ENCODE results near the gene CYB5R2. TPM values are rescaled to one million over a fixed set of nuclear protein-coding genes. Genes with fewer than 3 reads are reported as not detected.
A peak's percentile ranks its signal among the peaks of the same experiment; 100 is the strongest.
"Not testable (repeated sequence)": the region's sequence is repeated elsewhere in the genome, so short reads cannot be mapped to it uniquely, and the experiment has no call there.

The CYB5R2 gene
- total RNA-seq, 1 donor from 2014 or later: 4.9 TPM

DNA sequence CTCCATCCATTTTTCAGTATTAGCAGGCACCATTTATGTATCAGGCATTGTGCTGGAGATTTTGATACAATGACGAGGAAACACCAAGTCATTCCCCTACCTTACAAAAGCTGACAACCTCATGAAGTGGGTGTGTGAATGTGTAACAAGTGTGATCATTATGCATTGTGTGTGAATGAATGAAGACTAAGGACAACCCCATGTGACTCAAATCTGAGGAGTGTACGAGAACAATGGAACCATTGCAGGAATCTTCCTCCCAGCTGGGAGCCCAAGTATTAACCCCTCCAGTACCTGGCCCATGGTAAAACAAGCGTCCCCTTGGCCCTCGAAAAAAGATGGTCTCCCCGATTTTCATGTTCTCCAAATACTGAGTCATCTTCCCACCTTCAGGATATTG, 4.4 kb downstream of the CYB5R2 start:
- DNase-seq: no peak

DNA sequence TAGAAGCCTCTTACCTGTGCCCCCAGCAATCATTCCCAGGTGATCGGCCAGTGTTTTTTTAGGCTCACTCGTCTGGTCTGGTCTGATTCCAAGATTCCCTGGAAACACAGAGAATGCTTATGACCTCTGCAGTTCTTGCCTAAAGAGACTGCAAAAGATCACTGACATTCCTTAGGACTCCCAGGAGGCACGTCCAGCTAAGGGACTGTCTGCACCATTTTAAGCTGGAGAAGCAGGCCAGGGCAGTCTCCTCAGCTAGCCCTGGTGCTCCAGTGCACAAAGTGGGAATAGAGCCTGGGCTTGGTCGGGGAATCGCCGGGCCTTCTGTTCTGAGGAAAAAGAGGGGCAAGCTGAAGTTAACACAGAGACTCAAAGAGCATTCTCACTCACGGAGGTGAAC, 4.8 kb downstream of the CYB5R2 start:
- DNase-seq: no peak

DNA sequence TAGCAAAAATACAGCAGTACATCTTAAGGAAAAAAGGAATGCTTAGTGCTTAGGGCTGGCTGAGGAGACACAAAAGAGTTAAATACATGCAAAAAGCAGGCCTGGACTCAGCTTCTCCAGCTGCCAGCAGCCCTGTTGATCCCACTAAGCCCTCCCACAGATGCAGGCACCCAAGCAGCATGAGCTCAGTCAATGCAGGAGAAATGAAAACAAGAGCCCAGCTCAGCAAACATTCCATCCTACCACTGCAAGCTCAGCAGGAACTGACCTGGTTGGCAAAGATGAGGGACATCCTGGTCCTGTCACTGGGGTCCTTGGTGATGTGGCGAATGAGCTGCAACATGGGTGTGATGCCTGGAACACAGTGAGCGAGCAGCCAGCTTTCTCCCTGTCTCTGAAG, 5.8 kb downstream of the CYB5R2 start:
- peak; percentile 66 for DNase-seq

DNA sequence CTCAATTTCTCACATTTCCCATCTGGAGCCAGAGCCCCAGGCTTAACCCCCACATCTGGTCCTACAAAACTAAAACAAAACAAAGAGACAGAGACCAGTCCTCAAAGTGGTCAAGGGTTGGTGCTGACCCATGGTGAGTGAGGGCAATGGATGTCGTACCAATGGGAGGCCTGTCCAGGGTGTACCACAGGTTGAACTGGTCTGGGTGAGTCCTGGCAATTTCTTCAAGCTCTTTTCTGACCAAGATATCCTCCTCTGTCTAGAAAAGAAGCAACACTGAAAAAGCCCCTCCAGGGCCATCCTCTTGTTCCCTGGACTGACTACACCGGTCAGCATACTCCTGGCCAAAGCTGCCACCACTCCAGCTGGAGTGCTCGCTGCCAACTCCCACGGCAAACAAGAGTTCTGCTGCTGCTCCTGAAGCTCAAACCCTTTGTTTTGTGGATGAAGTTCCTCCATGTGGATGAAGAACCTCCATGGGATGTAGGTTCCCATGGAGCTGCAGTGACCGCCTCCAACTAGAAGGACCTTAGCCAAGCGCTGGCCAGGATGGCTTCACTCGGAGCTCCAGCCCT, 6.9 kb downstream of the CYB5R2 start:
- no peak for DNase-seq

DNA sequence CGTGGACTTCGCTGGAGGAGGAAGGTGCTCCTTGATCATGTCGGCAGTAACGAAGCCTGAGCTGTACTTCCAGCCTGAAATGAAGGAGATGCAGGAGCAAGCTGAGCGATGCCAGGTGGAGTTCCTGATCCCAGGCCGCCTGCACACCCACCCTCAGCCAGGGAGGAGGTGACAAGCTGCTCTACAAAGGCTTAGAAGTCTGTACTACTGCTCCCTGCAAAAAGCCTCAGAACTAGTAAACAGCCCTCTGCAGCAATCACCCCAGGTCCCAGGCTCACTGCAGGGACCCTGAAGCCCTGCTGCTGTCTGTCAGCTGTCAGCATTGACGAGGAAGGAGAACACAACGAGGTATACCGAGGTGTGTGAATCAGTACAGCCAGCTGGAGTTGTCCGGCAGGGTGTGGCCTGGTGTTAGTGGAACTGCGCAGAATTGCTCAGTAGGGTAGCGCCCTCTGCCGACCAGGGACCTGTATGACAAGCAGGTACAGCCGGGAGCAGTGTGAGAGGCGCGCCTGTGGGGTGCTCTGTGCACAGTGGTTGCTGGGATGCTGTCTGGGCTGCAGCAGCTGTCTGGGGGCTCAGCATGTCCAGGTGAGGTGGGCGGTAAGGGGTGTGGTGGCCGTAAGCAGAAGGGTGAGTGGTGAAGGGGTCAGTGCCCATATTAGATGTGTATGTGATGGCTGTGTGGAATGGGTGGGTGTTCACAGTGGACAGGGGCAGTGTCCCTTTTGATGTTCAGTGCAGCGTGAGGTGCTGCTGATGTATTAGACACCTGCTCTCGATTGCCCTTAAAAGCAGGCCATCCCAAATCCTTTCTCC, 7.6 kb downstream of the CYB5R2 start:
- peak; percentile 85 for DNase-seq

DNA sequence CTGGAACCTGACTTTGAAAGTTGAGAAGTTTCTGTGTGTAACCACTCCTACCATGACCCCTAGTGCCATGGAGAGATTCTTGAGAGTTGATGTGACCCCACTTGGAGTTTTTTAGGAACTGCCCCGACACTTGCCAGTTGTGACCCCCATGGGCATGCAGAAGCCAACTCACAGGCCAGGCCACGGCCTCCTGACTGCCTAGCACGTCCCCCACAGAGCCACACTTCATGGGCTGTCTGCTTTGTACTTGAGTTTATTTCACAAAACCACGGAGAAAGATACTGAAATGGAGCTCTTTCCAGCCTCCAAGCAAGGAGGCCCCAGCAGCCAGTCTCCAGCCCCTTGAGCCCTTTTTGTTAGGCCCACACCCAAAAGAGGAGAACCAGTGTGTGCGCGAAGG, 8.4 kb downstream of the CYB5R2 start:
- no peak for DNase-seq

DNA sequence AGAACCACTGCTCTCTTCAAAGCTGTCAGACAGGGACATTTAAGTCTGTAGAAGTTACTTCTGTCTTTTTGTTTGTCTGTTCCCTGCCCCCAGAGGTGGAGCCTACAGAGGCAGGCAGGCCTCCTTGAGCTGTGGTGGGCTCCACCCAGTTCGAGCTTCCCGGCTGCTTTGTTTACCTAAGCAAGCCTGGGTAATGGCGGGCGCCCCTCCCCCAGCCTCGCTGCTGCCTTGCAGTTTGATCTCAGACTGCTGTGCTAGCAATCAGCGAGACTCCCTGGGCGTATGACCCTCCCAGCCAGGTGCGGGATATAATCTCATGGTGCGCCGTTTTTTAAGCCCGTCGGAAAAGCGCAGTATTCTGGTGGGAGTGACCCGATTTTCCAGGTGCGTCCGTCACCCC, 9.8 kb downstream of the CYB5R2 start:
- not testable (repeated sequence) for DNase-seq

DNA sequence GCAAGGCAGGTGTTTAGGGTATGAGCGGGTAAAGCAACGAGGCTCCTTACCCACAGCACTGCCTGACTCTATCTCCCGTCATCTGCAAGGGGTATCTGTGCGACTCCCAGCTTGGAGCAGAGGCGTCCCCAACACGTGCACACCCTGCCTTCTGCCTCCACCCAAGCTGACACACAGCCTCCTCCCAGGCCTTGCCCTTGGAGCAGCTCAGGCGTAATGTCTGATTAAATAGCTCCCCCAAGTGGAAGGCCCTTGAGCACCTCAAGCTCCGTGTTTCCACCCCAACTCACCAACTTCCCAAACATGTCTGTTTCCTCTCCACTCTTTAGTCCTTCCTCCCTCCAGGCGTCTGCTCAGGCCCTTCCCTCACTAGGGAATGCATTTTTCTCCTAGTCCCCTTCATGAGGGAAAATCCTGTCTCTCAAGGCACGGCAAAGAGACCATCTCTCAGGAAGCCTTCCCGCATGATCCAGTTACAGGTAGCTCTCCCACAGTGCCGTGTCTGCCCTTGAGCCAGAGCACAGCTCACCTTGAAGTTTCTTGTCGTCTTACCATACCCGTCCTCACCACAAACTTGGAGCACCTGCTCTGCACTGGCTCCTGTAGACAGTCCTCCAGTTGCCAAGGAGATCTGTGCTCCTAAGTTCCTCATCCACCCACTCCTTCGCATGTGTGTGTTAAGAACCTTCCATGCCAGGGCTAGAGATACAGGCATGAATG, 15.8 kb downstream of the CYB5R2 start:
- DNase-seq: peak; percentile 81

DNA sequence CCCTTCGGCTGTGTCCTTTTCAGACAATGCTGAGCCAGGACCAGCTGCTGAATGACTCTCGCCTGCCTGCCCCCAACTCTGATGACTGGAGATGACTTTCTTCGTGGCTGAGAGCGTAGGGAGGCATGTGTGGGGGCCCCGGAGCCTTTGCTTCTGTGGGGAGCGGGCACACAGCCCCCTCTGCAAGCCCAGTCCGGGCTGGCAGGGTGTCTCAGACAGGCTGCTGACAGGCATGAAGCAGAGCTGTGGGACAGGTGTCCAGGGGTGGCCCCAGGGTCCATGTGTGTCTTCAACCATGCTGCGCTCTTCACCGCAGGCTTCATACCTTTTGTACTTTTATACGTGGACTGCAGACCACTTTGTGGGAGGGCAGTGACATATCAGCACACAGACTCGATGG, 16.6 kb downstream of the CYB5R2 start:
- no peak for DNase-seq

DNA sequence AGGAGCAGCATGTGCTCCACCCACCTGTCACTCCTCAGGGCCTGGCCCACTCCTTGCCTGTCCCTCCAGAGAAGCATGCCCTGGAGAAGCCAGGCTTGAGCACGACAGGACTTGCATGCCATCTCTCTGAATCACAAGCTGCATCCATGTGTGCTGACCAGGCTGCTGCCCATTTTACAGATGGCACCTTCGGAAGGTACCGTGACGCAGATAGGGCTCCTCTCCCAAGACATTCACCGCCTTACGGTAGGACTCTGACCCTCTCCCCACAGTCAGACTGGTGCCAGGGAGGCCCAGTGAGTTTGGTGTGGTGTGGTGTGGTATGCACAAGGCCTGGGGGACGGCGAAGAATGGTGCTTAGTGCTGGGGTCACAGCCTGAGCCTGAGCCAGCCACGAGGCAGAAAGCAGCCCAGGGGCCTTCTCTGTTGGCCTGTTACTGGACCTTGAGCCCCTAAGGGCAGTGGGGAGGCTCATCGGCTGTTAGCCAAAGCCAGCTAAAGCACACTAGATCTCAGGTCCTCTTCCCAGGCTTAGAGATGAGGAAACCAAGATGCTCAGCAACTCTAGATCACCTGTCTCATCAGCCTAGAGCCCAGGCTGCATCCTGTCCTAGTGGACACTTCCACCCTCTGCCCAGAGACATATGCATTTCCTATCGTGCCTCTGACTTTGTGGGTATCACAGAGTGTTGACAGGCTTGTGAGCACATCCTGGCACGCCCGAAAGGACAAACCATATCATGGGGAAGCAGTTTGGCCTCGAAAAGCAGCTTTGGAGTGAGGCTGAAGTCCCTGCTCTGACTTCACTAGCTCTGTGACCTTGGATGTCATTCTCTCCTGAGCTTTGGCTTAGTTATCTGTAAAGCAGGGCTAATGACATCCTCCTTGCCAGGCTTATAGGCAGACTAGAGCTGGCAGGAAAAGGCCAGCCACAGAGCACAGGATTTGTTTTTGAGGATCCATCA, 17.8 kb downstream of the CYB5R2 start:
- no peak for DNase-seq

DNA sequence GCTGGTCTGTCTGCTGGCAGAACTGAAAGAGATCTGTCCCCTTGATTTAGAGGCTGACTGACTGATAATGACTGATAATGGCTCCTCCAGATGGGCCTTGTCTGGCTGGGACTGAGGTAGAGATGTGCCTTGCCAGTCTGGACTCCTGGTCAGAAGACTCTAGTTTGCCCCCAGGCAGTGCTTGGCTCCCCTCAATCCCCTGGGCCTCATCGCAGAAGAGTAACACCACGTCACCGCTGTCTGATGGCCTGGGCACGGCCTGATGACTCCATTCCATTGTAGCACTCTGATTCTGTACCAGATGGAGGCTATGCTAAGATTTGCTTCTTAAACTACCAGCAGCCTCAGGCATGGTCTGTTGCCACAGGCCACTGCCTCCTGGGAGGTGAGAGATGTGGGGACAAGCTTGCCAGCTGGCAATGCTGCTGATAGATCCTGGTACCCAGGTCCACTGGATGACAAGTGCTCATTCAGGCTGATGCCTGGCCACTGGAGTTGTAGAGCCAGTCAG, 19.1 kb downstream of the CYB5R2 start:
- no peak for DNase-seq

DNA sequence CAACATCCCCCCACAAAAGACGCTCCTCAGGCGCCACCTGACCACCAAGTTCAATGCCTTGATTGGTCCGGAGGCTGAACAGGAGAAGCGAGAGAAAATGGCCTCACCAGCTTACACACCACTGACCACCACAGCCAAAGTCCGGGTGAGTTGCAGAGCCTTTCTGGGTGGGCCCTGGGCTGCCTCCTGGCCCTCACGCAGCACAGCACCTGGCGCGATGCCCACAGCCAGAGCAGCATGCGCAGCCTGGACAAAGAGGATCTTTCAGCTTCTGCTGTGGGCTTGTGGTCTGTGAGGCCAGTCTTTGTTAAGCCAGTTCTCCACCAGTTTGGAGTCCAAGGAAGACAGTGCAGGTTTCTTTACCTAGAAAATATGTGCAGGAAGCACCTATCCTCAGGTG, 21.6 kb downstream of the CYB5R2 start:
- no peak for DNase-seq

DNA sequence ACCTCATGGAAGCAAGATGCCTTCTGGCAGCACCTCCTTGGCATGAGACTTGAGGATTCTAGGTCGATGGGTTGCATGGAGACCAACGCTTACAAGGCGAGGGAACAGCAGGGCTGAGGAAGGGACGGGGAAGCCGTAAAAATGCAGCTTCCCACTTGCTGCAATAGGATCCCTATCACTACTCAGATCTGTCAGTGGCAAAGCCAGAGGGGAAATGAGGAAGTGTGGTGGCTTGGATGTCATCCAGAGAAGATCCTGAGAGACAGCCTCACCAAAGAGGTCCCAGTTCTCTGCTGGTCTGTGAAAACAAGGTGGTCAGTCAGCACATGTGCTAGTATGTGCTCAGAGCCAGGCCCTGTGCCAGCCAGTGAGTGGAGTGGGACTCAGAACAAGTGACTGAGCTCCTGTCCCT, 22.2 kb downstream of the CYB5R2 start:
- no peak for DNase-seq

DNA sequence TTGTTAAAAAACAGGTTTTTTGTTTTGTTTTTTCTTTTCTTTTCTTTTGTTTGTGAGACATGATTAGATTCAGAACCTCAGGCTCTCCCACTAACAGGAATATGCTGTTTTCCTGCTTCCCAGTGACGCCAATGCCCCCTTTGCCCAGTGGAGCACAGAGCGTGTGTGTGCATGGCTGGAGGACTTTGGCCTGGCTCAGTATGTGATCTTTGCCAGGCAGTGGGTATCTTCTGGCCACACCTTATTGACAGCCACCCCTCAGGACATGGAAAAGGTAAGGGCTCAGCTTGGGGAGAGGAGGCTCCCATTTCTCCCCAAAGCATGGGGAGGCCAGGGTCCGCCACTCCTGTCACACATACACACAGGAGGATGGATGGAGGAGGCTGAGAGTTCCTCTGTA, 25.0 kb downstream of the CYB5R2 start:
- DNase-seq: no peak

DNA sequence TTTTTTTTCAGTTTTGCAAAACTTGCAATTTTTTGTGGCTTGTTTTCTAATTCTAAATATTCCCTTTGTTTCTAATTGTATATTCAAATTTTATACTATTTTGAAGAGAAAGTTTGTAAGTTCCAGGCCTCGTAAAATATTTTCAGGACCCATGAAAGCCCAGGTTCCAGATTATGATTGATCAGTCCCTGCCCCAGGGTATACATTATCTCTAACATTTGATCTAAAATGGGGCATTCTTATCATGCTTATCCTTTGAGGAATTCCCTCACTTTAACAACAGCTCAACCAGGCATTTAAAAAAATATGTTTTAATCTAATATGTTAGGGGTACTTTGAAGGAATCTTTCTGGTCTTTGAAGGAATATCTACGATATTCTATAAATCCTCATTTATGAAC, 26.4 kb downstream of the CYB5R2 start:
- no peak for DNase-seq

DNA sequence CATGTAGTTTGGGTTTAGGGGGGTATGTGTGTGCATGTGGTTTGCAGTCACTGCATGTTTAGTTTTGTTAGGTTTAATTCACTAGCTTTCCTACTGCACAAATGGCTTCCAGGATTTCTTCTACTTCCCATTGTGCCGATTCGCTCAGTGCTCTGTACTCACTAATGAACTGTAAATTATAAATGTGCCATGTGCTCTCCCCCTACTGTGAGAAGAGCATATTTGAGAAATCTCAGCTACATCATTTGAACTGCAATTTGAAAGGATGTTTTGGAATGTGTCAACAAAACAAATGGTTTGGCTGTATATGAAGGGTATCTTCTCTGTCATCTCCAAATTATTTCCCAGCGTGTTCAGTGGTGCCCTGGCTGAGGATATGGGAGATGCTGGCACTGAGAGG, 28.1 kb downstream of the CYB5R2 start:
- no peak for DNase-seq

DNA sequence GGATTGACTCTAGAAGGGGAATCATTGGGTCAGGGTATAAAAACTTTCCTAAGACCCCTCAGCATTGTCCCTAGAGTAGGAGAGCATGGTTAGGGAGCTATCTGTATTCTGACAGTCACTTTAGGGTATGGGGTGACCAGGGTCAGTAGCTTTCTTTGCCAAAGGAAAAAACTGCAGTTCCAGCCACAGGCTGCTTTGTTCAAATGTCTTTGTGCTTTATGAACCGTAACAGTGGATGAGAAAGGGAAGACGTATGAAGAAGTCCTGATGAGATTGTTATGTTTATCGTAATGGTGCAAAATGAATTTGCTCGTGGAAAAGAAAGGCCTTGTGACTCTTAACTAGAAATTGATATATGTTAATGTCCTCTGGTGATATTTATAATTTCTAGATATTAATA, 30.0 kb downstream of the CYB5R2 start:
- no peak for DNase-seq

DNA sequence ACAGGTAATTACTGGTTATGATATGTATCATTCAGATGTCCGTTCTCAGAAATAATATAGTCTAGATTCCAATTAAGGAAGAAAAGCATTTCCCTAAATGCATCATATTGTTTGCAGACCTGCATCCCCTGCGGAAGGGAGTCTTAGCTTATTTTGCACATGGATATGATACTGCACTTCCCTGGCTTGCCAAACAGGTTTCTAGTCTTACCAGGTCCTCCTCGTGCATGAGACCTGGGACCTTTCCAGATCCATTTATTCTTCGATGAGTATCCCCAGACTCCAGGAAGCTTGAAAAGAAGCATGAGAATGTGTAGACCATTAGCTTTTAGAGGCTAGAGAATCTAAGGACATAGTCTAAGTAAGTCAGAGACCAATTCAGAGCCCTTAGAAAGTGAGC, 30.6 kb downstream of the CYB5R2 start:
- peak; percentile 24 for DNase-seq

DNA sequence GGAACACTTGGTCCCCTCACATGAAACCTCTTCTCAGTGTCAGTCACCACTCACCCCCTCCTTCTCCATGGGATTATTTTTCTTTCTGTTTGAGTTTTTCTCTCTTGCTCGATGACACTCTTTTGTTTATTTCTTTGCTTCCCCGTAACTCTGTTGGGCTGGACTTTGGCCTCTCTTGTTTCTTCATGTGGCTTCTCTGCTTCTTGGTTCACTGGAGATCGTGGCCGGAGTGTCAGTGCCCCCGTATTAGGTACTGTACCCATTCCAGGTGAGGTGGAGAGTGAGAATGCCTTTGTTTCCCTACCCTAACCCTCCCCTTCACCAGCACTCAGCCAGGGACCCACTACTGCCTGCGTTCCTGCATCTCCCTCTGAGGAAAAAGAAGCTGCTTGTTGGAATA, 32.5 kb downstream of the CYB5R2 start:
- no peak for DNase-seq

DNA sequence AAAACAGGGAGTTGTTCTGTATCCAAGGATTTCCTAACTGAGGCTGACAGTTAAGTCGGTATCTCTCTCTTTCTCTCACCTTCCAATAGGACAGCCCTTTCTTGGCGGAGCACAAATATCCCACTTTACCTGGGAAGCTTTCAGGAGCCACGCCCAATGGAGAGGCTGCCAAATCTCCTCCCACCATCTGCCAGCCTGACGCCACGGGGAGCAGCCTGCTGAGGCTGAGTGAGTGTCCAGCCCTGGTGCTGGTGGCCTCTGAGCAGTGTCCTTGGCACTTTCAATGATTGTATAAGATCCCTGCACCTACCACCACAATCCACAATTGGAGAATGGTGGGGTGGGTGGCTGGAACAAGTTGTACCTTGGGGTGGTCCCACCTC, 33.7 kb downstream of the CYB5R2 start:
- no peak for DNase-seq

DNA sequence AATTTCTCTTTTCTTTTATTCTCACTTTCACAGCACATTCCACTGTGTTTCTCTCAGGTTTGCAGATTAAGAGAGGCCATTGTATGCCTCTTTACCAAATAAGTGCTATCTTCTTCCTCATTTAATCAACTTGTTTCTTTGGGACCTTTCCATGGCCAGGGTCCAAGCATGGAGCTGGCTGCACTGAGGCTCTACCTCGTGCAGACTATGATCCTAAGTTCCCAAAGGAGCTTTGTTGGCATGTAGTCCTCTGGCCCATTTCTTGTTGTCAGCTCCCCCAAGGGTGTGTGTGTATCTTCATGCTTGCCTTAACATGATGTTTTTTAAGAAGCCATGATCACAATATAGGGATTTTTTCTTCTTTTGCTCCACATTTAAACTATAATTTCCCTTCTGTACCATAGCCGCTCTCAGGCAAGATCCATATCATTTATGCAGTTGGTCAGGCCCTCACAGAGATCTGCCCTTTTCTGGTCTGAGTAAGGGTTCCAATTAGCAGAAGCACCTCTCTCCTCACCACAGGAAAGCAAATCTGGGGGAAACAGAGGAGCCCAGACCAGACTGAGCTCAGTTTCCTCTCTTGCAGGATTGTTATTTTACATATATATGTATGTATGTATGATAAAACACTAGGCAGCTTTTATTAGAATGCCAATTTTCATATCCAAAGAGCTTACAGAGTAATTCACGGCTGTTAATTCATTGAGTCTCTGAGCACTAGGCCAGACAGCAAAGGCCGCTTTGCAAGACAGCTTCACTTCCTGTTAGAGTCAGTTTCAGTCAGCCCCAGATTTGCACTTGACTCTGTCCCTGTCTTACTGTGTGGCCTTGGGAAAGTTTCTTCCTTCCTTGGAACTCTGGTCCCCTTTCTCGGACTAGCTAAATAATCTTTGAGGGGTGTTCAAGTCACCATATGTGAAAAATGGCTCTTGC, 34.3 kb downstream of the CYB5R2 start:
- no peak for DNase-seq

Data from tongue (tissue), 2 donors.